ENCODE data around the gene HS3ST1.

- TF ChIP-seq POLR2AphosphoS5 (IDR thresholded peaks at IDR 0.05), result no peak
- no peak for TF ChIP-seq POLR2A (IDR thresholded peaks at IDR 0.05)
These were observed 2.0 kb downstream of the HS3ST1 start for GRCh38 chr4:11426731-11427120.

Data from prostate gland (tissue), 1 donor.